Osteoblast (primary cell): Measurements from ENCODE around the gene SLC30A10. TPM values are rescaled to one million over a fixed set of nuclear protein-coding genes. Genes with fewer than 3 reads are reported as not detected.

Source experiments
- DNase-seq: peaks from one replicate; pipeline ENCODE4 v3.0.0; 2011; ENCODE audit warnings: low spot score, mixed read lengths; ENCODE audit not compliant: insufficient read length; ENCODE audit errors: missing footprints
- H2AFZ ChIP-seq: 2 replicates; pipeline ENCODE4 v1.6.0; 2011; ENCODE audit warnings: mild to moderate bottlenecking, low read length
- H3K27ac ChIP-seq: 2 replicates; pipeline ENCODE4 v1.5.1; 2011; ENCODE audit warnings: mild to moderate bottlenecking, low read depth, low read length, moderate library complexity
- H3K27me3 ChIP-seq: 2 replicates; pipeline ENCODE4 v1.6.0; 2012; ENCODE audit warnings: mild to moderate bottlenecking, control low read depth, inconsistent platforms, low read length, moderate library complexity; ENCODE audit not compliant: insufficient read depth
- H3K36me3 ChIP-seq: 2 replicates; pipeline ENCODE4 v1.5.1; 2011; ENCODE audit warnings: mild to moderate bottlenecking, low read length, control low read depth, moderate library complexity; ENCODE audit not compliant: insufficient read depth
- H3K4me1 ChIP-seq: 2 replicates; pipeline ENCODE4 v1.5.1; 2011; ENCODE audit warnings: mild to moderate bottlenecking, low read length, control low read depth, moderate library complexity; ENCODE audit not compliant: insufficient read depth
- H3K4me2 ChIP-seq: 2 replicates; pipeline ENCODE4 v1.6.0; 2011; ENCODE audit warnings: mild to moderate bottlenecking, low read length; ENCODE audit not compliant: insufficient read depth
- H3K4me3 ChIP-seq: fragments of 200-600 bp; sonication (generic); 3 replicates; pipeline ENCODE4 v1.5.1; 2012; ENCODE audit warnings: mild to moderate bottlenecking, low read length, inconsistent platforms; ENCODE audit not compliant: insufficient read depth
- H3K79me2 ChIP-seq: 2 replicates; pipeline ENCODE4 v1.6.0; 2012; ENCODE audit warnings: mild to moderate bottlenecking, low read length, control low read depth, inconsistent platforms; ENCODE audit not compliant: insufficient read depth
- H3K9me3 ChIP-seq: 2 replicates; pipeline ENCODE4 v1.5.1; 2011; ENCODE audit warnings: low read depth, low read length, control low read depth
- H4K20me1 ChIP-seq: 2 replicates; pipeline ENCODE4 v1.6.0; 2012; ENCODE audit warnings: mild to moderate bottlenecking, low read length, control low read depth; ENCODE audit not compliant: insufficient read depth
- total RNA-seq: library from RNA; depleted of rRNA; stranded (reverse); fragments of >200 nt; gene quantifications from 2 replicates; pipeline ENCODE4 v1.2.3, GENCODE V29; 2012
- TF ChIP-seq, protein P1 (sequence below): IDR thresholded peaks from 2 replicates; pipeline ENCODE4 v1.5.1; 2011; ENCODE audit warnings: mild to moderate bottlenecking, low read depth, low read length, moderate library complexity; ENCODE audit errors: extremely low read depth

The SLC30A10 gene
- total RNA-seq, 1 donor, result 0.36 TPM

DNA sequence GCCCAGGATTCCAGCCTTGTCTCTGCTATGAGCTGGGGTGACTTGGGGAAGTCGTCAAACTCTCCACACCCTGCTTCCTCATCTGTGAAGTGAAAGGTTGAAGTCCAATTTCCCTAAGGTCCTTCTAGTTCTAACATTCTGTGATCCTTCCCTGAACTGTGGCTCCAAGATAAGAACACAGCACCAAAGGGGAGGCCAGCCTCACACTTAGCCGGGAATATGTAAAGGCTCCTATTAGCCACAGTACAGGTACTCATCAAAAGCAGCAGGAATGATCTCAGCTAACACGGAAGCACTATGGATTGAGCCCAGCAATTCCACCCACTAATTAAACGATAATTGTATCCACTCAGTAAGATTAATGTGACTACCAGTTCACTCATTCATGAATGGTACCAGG lies 4.0 kb downstream of the SLC30A10 start:
- Histone ChIP-seq H4K20me1 (no peaks in the 10 kb centered on the region), H3K27me3 (peaks cover 29% of the 10 kb centered on the region), H3K9me3 (no peaks in the 10 kb centered on the region), H3K4me2 (no peak overlapping the region), H2AFZ (no peak overlapping the region), H3K27ac (no peak overlapping the region), H3K36me3 (no peaks in the 10 kb centered on the region), H3K4me1 (no peaks in the 10 kb centered on the region), H3K4me3 (no peak overlapping the region), H3K79me2 (no peaks in the 10 kb centered on the region)
- TF ChIP-seq, protein P1, sequence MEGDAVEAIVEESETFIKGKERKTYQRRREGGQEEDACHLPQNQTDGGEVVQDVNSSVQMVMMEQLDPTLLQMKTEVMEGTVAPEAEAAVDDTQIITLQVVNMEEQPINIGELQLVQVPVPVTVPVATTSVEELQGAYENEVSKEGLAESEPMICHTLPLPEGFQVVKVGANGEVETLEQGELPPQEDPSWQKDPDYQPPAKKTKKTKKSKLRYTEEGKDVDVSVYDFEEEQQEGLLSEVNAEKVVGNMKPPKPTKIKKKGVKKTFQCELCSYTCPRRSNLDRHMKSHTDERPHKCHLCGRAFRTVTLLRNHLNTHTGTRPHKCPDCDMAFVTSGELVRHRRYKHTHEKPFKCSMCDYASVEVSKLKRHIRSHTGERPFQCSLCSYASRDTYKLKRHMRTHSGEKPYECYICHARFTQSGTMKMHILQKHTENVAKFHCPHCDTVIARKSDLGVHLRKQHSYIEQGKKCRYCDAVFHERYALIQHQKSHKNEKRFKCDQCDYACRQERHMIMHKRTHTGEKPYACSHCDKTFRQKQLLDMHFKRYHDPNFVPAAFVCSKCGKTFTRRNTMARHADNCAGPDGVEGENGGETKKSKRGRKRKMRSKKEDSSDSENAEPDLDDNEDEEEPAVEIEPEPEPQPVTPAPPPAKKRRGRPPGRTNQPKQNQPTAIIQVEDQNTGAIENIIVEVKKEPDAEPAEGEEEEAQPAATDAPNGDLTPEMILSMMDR, result no peak
- no peak for DNase-seq

DNA sequence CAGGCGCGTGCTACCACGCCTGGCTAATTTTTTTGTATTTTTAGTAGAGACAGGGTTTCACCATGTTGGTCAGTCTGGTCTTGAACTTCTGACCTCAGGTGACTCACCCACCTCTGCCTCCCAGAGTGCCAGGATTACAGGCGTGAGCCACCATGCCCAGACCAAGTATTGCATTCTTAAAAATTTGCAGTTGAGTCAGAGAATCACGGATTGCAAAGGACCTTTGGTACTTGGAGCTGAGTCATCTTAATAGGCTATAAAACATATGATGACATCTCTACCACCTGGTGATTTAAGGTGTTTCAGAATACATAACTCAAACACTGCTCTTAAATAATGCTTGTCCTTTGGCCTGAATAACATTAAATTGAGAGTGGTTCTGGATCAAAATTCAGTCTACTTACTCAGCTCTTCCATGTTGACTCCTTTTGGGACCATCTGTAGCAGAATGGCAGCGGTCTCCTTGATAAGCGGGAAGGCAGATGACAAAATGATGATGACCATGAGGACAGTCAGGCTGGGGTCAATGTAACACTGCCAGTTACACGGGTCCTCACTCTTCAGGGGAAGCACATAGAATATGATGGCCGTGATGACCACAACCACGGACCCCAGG lies 10.4 kb downstream of the SLC30A10 start:
- Histone ChIP-seq H3K36me3 (no peaks in the 10 kb centered on the region), H3K4me2 (no peak overlapping the region), H4K20me1 (no peaks in the 10 kb centered on the region), H3K27ac (no peak overlapping the region), H3K79me2 (no peaks in the 10 kb centered on the region), H3K9me3 (no peaks in the 10 kb centered on the region), H3K4me1 (no peaks in the 10 kb centered on the region), H2AFZ (no peak overlapping the region), H3K27me3 (no peaks in the 10 kb centered on the region), H3K4me3 (no peak overlapping the region)
- no peak for DNase-seq
- TF ChIP-seq, protein P1, result no peak

DNA sequence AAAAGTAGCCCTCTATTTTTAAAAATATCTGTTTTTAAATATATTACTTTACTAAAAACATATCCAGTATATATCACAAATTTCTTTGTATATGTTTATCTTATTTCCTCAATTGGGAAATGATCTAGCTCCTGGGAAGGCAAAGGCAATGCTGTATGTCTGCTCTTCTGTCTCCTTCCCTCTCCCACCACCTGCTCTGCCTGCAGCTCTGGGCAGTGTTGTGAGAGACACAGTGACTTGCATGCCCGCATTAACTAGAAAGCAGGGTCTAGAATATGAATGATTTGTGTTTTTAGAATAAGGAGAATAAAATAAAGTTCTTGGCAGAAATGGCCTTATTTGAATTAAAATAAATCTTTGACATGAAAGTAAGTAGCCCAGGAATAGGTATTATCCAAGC lies 11.1 kb downstream of the SLC30A10 start:
- Histone ChIP-seq H3K27me3 (no peaks in the 10 kb centered on the region), H3K4me2 (no peak overlapping the region), H3K27ac (no peak overlapping the region), H3K4me1 (no peaks in the 10 kb centered on the region), H3K36me3 (no peaks in the 10 kb centered on the region), H2AFZ (no peak overlapping the region), H3K79me2 (no peaks in the 10 kb centered on the region), H3K9me3 (no peaks in the 10 kb centered on the region), H3K4me3 (no peak overlapping the region), H4K20me1 (no peaks in the 10 kb centered on the region)
- TF ChIP-seq, protein P1, result no peak
- no peak for DNase-seq

DNA sequence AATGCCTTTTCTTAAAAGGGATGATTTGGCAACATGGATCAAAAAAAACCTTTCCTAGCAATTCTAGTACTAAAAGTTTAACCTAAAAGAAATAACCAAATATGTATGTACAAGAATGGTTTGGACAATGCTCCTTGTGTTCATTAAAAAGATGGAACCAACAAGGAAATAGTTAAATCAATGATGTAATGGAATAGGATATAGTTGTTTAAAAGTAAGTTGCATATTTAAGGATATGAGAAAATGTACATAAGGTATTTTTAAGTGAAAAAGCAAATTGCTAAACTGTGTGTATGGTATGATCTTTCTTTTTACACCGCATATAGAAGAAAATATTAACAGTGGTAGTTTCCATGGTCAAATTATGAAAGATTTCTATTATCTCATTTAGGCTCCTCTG lies 12.1 kb downstream of the SLC30A10 start:
- Histone ChIP-seq H2AFZ (no peak overlapping the region), H3K27me3 (no peaks in the 10 kb centered on the region), H4K20me1 (no peaks in the 10 kb centered on the region), H3K4me1 (no peaks in the 10 kb centered on the region), H3K27ac (no peak overlapping the region), H3K9me3 (no peaks in the 10 kb centered on the region), H3K4me2 (no peak overlapping the region), H3K4me3 (no peak overlapping the region), H3K36me3 (no peaks in the 10 kb centered on the region), H3K79me2 (no peaks in the 10 kb centered on the region)
- no peak for DNase-seq
- TF ChIP-seq, protein P1, result no peak
